HEK293 (cell line): ENCODE results near the gene BIRC5.

ENCODE experiments used
- CTCF ChIA-PET: fragments of 350-600 bp; formaldehyde crosslinking; extraction: SDS; loops from one replicate; lab custom pipeline; 2021; ENCODE audit warnings: antibody characterized with exemption; lab: Yijun Ruan, JAX
- POLR2A ChIA-PET: fragments of 300-600 bp; formaldehyde crosslinking; extraction: SDS; loops from one replicate; lab custom pipeline; 2020; ENCODE audit warnings: antibody characterized with exemption, inconsistent platforms; lab: Yijun Ruan, JAX
- H3K27ac ChIP-seq: fragments of 200-500 bp; sonication (Bioruptor generic); 2 replicates; pipeline ENCODE4 v1.5.1; 2014; ENCODE audit warnings: low read depth, low read length, control low read depth, inconsistent platforms; ENCODE audit errors: extremely low read depth
- H3K36me3 ChIP-seq, 2 experiments: fragments of 200-500 bp in 1 of 2; sonication (Bioruptor generic) in 1 of 2; 1 replicate in 1 of 2; 2 replicates in 1 of 2; pipeline ENCODE4 v1.5.1; 2014 to 2017; ENCODE audit warnings: inconsistent platforms in 2 of 2, low read length in 2 of 2; ENCODE audit not compliant: control insufficient read depth in 2 of 2, insufficient read depth in 1 of 2
- H3K4me1 ChIP-seq: fragments of 200-500 bp; sonication (Bioruptor generic); 2 replicates; pipeline ENCODE4 v1.5.1; 2014; ENCODE audit warnings: mild to moderate bottlenecking, low read length, inconsistent platforms; ENCODE audit not compliant: control insufficient read depth, insufficient read depth
- H3K4me3 ChIP-seq: 2 replicates; pipeline ENCODE4 v1.5.1; 2011; ENCODE audit warnings: low read depth, mild to moderate bottlenecking, control low read depth, low read length, moderate library complexity
- H3K9me3 ChIP-seq: fragments of 200-500 bp; sonication (Bioruptor generic); 2 replicates; pipeline ENCODE4 v1.5.1; 2014; ENCODE audit warnings: low read depth, low read length, inconsistent platforms; ENCODE audit not compliant: control insufficient read depth, insufficient read depth
- GFI1B ChIP-seq: fragments of 450-650 bp; formaldehyde crosslinking; IDR thresholded peaks from 2 replicates; pipeline ENCODE4 v1.5.1; 2016; ENCODE audit warnings: missing biosample characterization, missing genetic modification characterization
- PATZ1 ChIP-seq: fragments of 450-650 bp; formaldehyde crosslinking; IDR thresholded peaks from 2 replicates; pipeline ENCODE4 v1.5.1; 2016; ENCODE audit warnings: missing biosample characterization, missing genetic modification characterization
- SETDB1 ChIP-seq: IDR thresholded peaks from one replicate; pipeline ENCODE4 v1.6.1; 2017; ENCODE audit warnings: mild to moderate bottlenecking, low read length, moderate library complexity, mixed read lengths; ENCODE audit not compliant: insufficient read length
- ZNF292 ChIP-seq: fragments of 450-650 bp; formaldehyde crosslinking; IDR thresholded peaks from 2 replicates; pipeline ENCODE4 v1.5.1; 2016; ENCODE audit warnings: low read depth, missing biosample characterization, missing genetic modification characterization, borderline replicate concordance
- ZNF362 ChIP-seq: fragments of 450-650 bp; formaldehyde crosslinking; IDR thresholded peaks from 2 replicates; pipeline ENCODE4 v1.5.1; 2016; ENCODE audit warnings: missing biosample characterization, missing genetic modification characterization
- ZNF48 ChIP-seq: fragments of 450-650 bp; formaldehyde crosslinking; IDR thresholded peaks from 2 replicates; pipeline ENCODE4 v1.5.1; 2016; ENCODE audit warnings: missing biosample characterization, missing genetic modification characterization
- ZNF530 ChIP-seq: fragments of 450-650 bp; formaldehyde crosslinking; IDR thresholded peaks from 2 replicates; pipeline ENCODE4 v1.5.1; 2016; ENCODE audit warnings: low read depth, missing biosample characterization, missing genetic modification characterization
- ZNF561 ChIP-seq: fragments of 450-650 bp; IDR thresholded peaks from 2 replicates; pipeline ENCODE4 v1.5.1; 2018; ENCODE audit warnings: missing biosample characterization, missing genetic modification characterization, borderline replicate concordance
- ZNF768 ChIP-seq: fragments of 450-650 bp; formaldehyde crosslinking; IDR thresholded peaks from 2 replicates; pipeline ENCODE4 v1.5.1; 2018; ENCODE audit warnings: missing biosample characterization, mild to moderate bottlenecking, missing genetic modification characterization
- ZNF830 ChIP-seq: fragments of 450-650 bp; IDR thresholded peaks from 2 replicates; pipeline ENCODE4 v1.5.0; 2018; ENCODE audit warnings: missing biosample characterization, missing genetic modification characterization, low read depth, mild to moderate bottlenecking, moderate library complexity
- TF ChIP-seq, protein P1 (sequence below): fragments of 450-650 bp; formaldehyde crosslinking; IDR thresholded peaks from 2 replicates; pipeline ENCODE4 v1.5.1; 2017; ENCODE audit warnings: missing biosample characterization, mild to moderate bottlenecking, missing genetic modification characterization, moderate library complexity

Gene BIRC5

DNA sequence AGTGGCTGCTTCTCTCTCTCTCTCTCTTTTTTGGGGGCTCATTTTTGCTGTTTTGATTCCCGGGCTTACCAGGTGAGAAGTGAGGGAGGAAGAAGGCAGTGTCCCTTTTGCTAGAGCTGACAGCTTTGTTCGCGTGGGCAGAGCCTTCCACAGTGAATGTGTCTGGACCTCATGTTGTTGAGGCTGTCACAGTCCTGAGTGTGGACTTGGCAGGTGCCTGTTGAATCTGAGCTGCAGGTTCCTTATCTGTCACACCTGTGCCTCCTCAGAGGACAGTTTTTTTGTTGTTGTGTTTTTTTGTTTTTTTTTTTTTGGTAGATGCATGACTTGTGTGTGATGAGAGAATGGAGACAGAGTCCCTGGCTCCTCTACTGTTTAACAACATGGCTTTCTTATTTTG, 9.7 kb downstream of the BIRC5 start (continued):
- no peak for TF ChIP-seq ZNF48 (tag by site-specific recombination)

- Histone ChIP-seq H3K4me1 (peaks cover 3% of the 10 kb centered on the region; the same call in 1 of the 2 replicates), H3K36me3 (peaks cover 48 to 58% of the 10 kb centered on the region in 2 experiments), H3K9me3 (no peaks in the 10 kb centered on the region), H3K4me3 (no peak overlapping the region), H3K27ac (no peak overlapping the region)
- ChIA-PET CTCF (interaction anchor here (2.1 kb wide), 1 partner anchor 198 kb away, joined by 4 read pairs; no protein-coding TSS in a partner anchor), POLR2A (interaction anchor here (1.4 to 3.2 kb wide), 3 partner anchors 10 to 37 kb away, joined by 8 to 15 read pairs (median 9); partner anchors contain the start of genes AFMID, BIRC5 and TK1)
- TF ChIP-seq ZNF530 = no peak
- no peak for TF ChIP-seq ZNF561
- no peak for TF ChIP-seq SETDB1
- TF ChIP-seq, protein P1, sequence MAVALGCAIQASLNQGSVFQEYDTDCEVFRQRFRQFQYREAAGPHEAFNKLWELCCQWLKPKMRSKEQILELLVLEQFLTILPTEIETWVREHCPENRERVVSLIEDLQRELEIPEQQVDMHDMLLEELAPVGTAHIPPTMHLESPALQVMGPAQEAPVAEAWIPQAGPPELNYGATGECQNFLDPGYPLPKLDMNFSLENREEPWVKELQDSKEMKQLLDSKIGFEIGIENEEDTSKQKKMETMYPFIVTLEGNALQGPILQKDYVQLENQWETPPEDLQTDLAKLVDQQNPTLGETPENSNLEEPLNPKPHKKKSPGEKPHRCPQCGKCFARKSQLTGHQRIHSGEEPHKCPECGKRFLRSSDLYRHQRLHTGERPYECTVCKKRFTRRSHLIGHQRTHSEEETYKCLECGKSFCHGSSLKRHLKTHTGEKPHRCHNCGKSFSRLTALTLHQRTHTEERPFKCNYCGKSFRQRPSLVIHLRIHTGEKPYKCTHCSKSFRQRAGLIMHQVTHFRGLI (tag by site-specific recombination) = 0 out of 2 replicates have a peak, but pooled peaks have one; percentile 24
- no peak for TF ChIP-seq ZNF830
- TF ChIP-seq GFI1B (tag by site-specific recombination) = no peak
- TF ChIP-seq ZNF768 (tag by site-specific recombination) = no peak
- TF ChIP-seq ZNF292 (tag by site-specific recombination) = no peak
These were observed 10.4 kb downstream of the BIRC5 start for GRCh38 chr17:78224231-78225087.

DNA sequence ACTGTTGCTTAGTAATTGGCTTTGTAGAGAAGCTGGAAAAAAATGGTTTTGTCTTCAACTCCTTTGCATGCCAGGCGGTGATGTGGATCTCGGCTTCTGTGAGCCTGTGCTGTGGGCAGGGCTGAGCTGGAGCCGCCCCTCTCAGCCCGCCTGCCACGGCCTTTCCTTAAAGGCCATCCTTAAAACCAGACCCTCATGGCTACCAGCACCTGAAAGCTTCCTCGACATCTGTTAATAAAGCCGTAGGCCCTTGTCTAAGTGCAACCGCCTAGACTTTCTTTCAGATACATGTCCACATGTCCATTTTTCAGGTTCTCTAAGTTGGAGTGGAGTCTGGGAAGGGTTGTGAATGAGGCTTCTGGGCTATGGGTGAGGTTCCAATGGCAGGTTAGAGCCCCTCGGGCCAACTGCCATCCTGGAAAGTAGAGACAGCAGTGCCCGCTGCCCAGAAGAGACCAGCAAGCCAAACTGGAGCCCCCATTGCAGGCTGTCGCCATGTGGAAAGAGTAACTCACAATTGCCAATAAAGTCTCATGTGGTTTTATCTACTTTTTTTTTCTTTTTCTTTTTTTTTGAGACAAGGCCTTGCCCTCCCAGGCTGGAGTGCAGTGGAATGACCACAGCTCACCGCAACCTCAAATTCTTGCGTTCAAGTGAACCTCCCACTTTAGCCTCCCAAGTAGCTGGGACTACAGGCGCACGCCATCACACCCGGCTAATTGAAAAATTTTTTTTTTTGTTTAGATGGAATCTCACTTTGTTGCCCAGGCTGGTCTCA, 11.2 kb downstream of the BIRC5 start:
- TF ChIP-seq PATZ1 (tag by site-specific recombination) (no peak), ZNF362 (tag by site-specific recombination) (peak; percentile 59; the same call in 1 of the 2 replicates)
- H3K4me3 ChIP-seq = no peak overlapping the region
- POLR2A ChIA-PET = interaction anchor here (1.4 to 3.2 kb wide), 2 partner anchors 11 to 38 kb away, joined by 9 to 15 read pairs; partner anchors contain the start of genes AFMID, BIRC5 and TK1
- H3K27ac ChIP-seq = no peak overlapping the region
- H3K4me1 ChIP-seq = no peaks in the 10 kb centered on the region
- CTCF ChIA-PET = interaction anchor here (1.9 to 2.1 kb wide), 2 partner anchors 25 to 197 kb away, joined by 4 to 15 read pairs; no protein-coding TSS in a partner anchor
- no peaks in the 10 kb centered on the region for H3K9me3 ChIP-seq
- H3K36me3 ChIP-seq = peaks cover 40 to 50% of the 10 kb centered on the region in 2 experiments
